ENCODE data around the gene ZNF892.
A peak's percentile ranks its signal among the peaks of the same experiment; 100 is the strongest.
"Not testable (repeated sequence)": the region's sequence is repeated elsewhere in the genome, so short reads cannot be mapped to it uniquely, and the experiment has no call there.

ZNF892 gene

DNA sequence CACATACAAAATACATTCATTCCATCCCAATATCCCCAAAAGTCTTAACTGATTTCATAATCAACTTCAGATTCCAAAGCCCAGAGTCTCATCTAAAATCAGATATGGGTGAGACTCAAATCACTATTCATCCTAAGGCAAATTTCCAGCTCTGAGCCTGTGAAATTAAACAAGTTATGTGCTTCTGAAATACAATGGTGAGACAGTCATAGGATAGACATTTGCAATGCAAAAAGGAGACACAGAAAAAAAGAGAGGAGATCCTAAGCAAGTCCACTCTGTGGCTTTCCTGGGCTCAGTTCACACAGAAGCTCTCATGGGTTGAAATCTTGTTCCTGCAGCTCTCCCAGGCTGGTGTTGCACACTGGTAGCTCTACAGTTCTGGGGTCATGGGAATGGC lies 18.3 kb downstream of the ZNF892 start:
- no peak for DNase-seq (ENCODE audit: low read depth in 3 of 3)

DNA sequence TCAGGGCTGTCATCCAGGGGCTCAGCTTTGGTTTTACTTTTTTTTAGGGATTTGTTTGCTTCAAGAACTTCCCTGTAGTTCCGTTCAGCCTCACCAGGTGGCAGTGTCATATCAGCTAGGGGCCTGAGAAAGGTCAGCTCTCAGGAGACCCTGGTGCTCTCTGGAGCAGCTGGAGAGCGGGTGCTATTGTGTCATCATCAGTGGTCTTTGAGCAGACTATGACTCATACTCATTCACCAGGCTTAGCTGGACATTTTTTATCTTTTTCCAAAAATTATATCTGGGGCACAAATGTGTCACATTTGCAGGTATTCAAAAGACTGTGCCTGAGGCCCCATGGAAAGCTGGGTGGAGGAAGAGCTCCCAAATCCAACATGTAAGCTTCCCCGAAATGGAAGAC lies 24.4 kb downstream of the ZNF892 start:
- peak in 1 of 3 experiments; percentile 38 for DNase-seq (ENCODE audit: low read depth in 3 of 3)

DNA sequence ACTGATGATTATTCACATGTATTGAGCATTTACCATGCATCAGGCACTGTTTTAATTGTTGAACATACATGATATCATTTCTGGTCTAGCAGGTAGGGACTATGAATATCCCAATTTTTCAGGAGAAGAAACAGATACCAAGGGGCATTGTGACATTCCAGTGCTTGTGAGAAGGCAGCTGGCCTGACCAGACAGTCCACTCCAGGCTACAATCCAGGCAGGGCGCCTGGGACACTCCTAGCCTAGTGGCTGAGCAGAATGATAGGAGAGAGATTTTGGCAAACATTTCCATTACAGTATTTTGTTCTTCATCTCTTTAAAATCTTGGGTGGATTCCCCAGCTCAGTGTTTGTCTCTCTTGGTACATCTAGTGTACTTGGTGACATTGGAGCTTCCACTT lies 24.9 kb downstream of the ZNF892 start:
- no peak for DNase-seq (ENCODE audit: low read depth in 3 of 3)

DNA sequence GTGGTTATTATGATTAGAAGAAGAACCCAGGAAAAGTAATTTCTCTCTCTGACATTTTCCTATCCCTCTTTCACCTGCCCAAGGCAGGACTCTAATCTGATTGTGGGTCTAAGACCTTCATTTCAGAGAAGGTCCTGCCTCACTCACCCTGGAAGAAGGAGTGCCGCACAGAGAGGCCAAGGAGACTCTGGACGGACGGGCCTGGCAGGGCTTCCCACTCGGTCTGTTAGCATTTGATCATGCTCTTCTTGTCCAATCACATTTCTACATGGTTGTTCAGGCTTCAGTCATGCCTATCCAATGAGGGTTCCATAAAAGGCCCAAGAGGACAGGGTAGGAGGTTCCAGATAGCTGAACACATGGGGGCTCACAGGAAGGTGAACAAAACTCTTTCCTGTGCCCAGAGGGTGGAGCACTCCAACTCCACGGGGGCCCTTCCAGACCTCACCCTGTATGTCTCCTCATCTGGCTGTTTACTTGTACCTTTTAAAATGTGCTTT lies 27.0 kb downstream of the ZNF892 start:
- DNase-seq (ENCODE audit: low read depth in 3 of 3), result no peak

DNA sequence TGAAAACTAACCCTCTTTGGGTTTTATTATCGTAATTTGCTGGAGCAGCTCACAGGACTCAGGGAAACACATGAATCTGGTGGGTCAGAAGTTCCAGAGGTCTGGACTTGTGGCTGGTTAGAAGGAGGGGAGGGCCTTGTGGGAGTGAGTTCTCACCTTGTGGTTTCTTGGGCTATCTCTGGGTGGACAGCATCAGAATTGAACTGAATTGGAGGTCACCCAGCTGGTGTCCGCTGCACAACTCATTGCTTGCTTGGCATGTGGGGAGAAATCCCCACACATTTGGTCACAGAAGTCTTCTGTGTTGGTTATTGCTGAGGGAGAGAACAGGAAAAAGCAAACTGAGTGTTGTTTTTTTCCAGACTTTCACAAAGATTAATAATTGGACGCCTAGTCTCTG lies 27.5 kb downstream of the ZNF892 start:
- DNase-seq (ENCODE audit: low read depth in 3 of 3), result no peak

DNA sequence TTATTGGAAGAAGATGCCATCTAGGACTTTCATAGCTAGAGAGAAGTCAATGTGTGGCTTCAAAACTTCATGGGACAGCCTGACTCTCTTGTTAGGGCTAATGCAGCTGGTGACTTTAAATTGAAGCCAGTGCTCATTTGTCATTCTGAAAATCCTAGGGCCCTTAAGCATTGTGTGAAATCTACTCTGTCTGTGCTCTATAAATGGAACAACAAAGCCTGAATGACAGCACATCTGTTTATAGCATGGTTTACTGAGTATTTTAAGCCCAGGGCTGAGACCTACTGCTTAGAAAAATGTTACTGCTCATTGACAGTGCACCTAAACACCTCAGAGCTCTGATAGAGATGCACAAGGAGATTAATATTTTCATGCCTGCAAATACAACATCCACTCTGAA lies 30.8 kb downstream of the ZNF892 start:
- DNase-seq (ENCODE audit: low read depth in 3 of 3), result no peak

DNA sequence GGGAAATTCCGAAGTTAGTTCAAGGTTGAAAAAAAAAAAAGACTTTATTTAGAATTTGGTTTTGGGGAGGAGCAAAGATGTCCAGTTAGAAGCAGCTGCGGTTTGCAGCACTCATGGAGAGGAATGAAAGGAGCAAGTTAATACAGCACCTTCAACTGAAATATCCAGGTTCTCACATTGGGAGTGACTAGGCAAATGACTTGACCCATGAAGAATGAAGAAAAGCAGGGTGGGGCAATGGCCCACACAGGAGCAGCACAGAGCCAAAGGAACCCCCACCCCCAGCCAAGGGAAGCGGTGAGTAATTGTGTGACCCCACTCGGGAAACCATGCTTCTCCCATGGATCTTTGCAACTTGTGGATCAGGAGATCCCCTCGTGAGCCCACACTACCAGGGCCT lies 32.8 kb downstream of the ZNF892 start:
- no peak for DNase-seq (ENCODE audit: low read depth in 3 of 3)

DNA sequence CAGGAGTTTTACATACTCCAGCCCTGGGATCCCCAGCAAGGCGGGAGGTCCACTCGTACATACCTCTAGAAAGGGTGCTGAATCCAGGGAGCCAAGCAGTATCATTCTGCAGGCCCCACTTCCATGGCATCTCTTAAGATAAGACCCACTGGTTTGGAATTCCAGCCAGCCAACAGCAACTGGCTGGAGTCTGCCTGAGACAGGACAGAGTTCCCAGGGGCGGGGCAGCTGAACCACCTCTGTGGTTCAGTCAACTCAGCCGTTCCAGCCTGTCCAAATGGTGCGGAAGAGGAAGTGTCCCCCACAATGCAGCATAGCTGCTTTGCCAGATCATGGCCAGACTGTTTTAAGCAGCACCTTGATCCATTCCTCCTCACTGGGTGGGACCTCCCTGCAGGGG lies 33.2 kb downstream of the ZNF892 start:
- no peak for DNase-seq (ENCODE audit: low read depth in 3 of 3)

DNA sequence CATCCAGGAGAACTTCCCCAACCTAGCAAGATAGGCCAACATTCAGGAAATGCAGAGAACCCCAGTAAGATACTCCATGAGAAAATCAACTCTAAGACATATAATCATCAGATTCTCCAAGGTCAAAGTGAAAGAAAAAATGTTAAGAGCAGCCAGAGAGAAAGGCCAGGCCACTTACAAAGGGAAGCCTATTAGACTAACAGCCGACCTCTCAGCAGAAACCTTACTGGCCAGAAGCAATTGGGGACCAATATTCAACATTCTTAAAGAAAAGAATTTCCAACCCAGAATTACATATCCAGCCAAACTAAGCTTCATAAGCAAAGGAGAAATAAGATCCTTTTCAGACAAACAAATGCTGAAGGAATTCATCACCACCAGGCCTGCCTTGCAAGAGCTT lies 34.8 kb downstream of the ZNF892 start:
- not testable (repeated sequence) for DNase-seq (ENCODE audit: low read depth in 3 of 3)
